ENCODE data around the gene HSD17B1.

DNA sequence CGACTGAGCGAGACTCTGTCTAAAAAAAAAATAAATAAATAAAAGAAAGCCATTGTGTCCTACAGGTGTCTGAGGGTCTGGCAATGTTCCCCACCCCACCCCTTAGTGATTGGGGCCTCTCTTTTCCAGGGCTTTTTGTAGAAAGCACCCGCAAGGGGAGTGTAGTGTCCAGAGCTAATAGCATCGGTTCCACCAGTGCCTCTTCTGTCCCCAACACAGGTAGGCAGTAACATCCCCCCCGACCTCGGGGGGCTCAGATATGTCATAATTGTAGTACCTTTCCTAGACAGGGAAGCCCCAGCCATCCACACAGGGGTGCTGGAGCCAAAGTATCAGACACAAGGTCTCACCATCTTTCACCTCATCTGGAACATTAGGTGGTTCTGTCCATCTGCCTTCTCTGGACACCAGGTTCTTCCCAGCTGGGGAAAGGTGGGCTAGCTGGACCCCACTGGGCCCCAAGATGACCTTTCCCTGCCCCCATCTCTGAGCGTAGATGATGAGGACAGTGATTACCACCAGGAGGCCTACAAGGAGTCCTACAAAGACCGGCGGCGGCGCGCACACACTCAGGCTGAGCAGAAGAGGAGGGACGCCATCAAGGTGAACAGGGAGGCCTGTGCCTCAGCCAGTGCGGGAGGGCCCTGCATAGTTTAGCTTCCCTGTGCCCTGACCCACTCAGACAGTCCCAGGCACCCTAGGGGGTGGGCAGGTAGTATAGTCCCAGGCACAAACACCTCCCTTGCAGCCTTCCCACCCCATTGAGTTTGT is 15.8 kb downstream of the HSD17B1 start:
- TF ChIP-seq, protein P1, sequence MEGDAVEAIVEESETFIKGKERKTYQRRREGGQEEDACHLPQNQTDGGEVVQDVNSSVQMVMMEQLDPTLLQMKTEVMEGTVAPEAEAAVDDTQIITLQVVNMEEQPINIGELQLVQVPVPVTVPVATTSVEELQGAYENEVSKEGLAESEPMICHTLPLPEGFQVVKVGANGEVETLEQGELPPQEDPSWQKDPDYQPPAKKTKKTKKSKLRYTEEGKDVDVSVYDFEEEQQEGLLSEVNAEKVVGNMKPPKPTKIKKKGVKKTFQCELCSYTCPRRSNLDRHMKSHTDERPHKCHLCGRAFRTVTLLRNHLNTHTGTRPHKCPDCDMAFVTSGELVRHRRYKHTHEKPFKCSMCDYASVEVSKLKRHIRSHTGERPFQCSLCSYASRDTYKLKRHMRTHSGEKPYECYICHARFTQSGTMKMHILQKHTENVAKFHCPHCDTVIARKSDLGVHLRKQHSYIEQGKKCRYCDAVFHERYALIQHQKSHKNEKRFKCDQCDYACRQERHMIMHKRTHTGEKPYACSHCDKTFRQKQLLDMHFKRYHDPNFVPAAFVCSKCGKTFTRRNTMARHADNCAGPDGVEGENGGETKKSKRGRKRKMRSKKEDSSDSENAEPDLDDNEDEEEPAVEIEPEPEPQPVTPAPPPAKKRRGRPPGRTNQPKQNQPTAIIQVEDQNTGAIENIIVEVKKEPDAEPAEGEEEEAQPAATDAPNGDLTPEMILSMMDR (IDR thresholded peaks at IDR 0.05): no peak
- no peak for TF ChIP-seq EP300 (IDR thresholded peaks at IDR 0.05)
- TF ChIP-seq POLR2A (IDR thresholded peaks at IDR 0.05): no peak
- no peak for TF ChIP-seq POLR2AphosphoS5 (IDR thresholded peaks at IDR 0.05)

Data from upper lobe of left lung (tissue), 4 donors.